Activated CD4-positive, CD25-positive, alpha-beta regulatory T cell treated with anti-CD3 and anti-CD28 coated beads, Interleukin-2, amount 50 U/mL, for 72 hours (primary cell): Measurements from ENCODE around the gene CIITA.

Source experiments
- DNase-seq: peaks from one replicate; pipeline ENCODE4 v3.0.0; 2021

CIITA gene

DNA sequence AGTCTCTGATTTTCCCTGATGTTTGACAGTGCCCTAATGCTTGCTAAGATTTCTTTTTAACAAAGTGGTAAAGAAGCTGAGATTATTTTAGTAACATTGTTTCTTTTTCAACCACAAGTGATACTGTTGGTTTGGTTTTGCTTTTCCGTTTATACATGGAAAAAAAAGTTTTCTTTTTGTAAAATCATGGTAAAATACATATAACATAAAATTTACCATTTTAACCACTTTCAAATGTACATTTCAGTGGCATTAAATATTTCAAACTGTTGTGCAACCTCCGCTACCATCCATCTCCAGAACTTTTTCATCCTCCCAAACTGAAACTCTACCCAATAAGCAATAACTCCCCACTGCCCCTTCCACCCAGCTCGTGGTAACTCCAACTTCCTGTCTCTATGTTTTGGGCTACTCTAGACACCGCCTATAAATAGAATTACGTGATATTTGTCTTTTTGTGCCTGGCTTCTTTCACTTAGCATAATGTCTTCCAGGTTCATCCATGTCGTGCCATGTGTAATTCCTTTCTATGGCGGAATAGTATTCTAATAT lies 4.6 kb downstream of the CIITA start:
- DNase-seq: no peak

DNA sequence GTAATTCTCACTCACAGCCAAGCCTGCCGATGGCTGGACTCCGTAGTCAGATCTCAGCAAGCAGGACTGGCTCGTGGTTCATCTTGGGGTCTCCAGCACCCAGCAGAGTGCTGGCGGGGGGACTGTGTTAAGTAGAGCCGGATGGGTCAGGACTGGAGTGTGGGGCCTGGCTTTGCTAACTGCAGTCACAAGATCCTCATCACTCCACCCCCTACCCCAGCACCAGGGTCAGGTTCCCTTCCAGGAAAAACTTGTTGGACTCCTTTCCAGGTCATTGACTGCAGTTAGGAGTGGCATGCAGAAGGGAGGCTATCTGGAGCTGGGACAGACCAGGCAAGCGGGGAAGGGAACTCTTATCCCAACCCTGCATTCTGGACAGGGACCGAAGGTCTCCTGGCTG lies 6.0 kb downstream of the CIITA start:
- DNase-seq: no peak

DNA sequence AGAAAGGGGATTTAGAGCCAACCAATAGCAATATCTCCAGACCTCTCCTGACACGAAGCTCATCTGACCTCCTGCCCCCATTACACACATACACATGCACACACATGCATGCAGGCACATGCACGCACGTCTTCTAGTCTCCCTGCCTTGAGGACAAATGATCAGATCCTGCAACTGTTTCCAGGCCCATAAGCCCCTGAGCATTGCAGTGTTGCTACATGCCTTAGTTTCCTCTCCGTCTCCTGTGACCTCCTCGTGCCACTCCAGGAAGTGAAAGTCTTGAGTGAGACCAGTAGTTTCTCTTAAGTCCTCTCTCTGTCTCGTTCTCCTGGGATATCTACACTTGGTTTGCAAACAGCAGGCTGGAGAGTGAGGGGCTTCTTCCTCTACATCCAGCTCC lies 8.2 kb downstream of the CIITA start:
- no peak for DNase-seq

DNA sequence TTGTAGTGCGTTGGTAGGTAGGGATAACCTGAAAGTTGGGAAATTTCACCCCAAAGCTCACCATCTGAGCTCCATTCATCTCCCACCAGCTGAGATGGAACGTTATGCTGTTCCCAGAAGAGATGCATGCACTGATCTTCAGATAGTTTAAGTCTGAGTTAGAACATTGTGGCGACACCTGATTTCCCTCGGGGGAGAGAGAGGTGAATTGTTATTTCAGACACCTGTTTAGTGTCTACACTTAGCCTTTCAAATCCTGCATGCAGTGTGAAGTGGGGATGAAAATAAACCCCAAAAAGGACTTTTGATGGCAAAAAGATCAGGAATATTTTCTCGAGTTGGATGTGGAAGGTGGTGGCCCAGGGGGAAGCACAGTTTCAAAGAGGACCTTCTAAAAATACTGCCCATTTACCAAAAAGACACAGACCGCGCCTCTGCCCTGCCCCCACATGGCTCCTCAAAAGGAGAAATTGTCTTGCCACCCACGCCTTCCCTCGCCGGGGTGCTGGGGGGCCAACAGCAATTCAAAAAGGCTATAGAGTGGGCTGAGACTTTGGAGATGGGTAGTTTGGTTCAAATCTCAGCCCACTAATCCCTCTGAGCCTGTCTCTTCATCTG lies 11.4 kb downstream of the CIITA start:
- no peak for DNase-seq

DNA sequence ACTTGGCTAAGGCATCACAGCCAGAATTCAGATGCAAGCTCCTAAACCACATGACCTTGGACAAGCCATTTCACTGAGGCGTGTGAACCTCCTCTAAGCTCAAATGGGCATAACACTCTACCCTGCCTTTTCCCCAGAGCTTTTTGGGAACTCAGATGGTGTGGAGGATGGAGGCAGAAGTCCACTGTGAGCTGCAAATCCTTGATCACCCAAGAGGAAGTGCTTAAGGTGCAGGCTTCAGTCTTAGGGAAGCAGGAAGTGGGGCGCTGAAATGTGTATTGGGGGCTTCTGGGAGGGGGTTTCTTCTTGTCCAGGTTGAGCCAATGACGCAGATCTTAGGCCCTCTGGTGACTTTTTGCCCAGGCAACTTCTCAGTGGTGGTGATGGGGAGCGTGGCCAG lies 12.9 kb downstream of the CIITA start:
- no peak for DNase-seq

DNA sequence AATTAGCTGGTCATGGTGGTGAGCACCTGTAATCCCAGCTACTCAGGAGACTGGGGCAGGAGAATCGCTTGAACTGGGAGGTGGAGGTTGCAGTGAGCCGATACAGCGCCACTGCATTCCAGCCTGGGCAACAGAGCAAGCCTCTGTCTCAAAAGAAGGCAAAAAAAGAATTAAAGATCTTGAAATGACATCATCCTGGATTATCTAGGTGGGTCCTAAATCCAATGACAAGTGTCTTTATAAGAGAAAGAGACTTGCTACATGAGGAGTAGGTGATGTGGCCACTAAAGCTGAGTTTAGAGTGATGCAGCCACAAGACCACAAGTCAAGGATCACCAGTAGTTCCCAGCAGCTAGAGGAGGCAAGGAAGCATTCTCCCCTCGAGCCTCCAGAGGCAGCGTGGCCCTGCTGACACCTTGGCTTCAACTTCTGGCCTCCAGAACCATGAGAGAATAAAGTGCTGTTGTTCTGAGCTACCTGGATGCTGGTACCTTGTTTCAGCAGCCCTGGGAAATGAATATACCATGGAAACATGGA lies 15.8 kb downstream of the CIITA start:
- DNase-seq: no peak

DNA sequence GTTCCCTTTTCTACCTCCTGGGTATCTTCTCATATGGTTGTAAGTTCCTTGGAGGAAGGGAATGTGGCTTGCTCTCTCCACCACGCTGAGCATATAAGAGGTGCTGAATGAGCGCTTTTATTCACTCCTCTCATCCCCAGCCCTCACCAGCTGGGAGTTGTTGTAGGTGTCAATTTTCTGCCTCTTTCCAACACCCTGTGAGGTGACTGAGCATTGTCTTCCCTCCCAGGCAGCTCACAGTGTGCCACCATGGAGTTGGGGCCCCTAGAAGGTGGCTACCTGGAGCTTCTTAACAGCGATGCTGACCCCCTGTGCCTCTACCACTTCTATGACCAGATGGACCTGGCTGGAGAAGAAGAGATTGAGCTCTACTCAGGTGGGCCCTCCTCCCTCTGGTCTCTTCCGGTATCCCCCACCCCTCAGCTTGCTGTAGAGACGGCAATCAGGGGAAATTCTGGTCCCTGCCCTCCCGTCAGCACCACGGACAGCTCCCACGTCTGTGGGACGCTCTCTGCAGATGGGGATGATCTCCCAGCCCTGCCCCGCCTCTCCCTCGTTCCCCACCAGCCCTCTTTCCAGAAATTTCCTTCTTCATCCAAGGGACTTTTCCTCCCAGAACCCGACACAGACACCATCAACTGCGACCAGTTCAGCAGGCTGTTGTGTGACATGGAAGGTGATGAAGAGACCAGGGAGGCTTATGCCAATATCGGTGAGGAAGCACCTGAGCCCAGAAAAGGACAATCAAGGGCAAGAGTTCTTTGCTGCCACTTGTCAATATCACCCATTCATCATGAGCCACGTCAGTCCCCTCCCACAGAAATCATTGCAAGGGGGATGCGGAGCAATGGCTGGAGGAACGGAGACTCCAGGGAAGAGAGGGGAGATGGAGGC lies 18.3 kb downstream of the CIITA start:
- no peak for DNase-seq

DNA sequence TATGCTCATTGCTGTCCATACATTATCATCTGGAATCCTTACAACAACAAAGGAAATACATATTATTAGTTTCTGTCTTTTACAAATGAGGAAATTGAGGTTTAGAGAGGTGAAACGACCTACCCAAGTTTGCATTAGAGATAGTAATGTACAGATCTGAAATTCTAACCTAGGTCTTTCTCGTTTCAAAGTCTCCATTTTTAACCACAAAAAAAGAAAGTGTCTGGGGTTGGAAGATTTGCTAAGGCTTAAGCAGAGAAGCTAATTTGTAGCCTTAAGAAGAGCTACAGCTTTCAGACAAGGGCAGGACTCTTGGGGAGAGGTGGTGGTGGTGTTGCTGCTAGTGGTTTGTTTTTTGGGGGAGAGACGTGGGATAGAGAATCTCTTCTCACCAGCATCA lies 19.2 kb downstream of the CIITA start:
- no peak for DNase-seq

DNA sequence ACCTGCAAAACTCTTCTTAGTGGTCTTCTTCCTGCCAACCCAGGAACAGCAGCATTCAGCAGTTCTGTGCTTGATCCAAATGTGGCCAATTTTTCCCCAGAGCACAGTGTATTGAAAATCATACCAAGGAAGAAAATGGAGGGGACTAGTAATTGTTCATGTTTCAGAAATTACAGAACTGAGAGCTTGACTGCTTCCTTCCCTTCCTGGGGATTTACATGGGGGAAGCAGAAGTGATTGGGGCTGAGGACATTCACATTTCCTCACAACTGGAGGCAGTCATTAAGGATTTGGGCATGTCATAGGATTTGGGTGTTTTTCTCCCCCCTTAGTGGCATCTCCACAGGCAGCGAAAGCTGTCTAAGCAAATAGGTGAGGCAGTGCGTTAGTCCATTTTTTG lies 19.7 kb downstream of the CIITA start:
- DNase-seq: no peak

DNA sequence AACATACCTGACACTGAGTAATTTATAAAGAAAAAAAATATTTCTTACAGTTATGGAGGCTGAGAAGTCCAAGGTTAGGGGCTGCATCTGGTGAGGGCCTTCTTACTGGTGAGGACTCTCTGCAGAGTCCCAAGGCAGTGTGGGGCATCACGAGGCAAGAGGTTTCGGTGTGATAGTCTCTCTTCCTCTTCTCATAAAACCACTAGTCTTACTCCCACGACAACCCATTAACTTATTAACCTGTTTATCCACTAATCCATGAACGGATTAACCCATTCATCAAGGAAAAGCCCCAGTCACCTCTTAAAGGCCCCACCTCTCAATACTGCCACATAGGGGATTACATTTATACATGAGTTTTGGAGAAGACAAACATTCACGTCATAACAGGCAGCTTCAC lies 20.1 kb downstream of the CIITA start:
- no peak for DNase-seq

DNA sequence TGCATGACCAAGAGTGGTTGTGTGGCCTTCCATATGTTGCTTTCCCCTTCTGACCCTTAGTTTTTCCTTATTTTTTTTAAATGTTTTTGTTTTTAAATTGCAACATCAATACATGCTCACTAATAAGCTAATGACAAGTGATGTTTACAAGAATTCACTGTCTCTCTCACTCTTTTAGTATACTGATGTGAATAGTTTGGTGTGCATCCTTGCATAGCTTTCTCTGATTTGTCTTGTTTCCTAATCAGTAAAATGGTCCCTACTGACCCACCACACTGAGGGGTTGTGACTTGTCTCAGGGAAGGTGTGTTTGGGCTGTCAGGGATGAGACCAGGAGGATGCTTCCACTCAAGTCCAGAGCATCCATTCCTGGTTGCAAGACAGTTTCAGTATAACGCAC lies 26.0 kb downstream of the CIITA start:
- DNase-seq: no peak

DNA sequence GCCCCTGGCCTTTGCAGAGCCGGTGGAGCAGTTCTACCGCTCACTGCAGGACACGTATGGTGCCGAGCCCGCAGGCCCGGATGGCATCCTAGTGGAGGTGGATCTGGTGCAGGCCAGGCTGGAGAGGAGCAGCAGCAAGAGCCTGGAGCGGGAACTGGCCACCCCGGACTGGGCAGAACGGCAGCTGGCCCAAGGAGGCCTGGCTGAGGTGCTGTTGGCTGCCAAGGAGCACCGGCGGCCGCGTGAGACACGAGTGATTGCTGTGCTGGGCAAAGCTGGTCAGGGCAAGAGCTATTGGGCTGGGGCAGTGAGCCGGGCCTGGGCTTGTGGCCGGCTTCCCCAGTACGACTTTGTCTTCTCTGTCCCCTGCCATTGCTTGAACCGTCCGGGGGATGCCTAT lies 29.5 kb downstream of the CIITA start:
- no peak for DNase-seq

DNA sequence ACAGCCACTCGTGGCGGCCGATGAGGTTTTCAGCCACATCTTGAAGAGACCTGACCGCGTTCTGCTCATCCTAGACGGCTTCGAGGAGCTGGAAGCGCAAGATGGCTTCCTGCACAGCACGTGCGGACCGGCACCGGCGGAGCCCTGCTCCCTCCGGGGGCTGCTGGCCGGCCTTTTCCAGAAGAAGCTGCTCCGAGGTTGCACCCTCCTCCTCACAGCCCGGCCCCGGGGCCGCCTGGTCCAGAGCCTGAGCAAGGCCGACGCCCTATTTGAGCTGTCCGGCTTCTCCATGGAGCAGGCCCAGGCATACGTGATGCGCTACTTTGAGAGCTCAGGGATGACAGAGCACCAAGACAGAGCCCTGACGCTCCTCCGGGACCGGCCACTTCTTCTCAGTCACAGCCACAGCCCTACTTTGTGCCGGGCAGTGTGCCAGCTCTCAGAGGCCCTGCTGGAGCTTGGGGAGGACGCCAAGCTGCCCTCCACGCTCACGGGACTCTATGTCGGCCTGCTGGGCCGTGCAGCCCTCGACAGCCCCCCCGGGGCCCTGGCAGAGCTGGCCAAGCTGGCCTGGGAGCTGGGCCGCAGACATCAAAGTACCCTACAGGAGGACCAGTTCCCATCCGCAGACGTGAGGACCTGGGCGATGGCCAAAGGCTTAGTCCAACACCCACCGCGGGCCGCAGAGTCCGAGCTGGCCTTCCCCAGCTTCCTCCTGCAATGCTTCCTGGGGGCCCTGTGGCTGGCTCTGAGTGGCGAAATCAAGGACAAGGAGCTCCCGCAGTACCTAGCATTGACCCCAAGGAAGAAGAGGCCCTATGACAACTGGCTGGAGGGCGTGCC lies 30.1 kb downstream of the CIITA start:
- DNase-seq: no peak

DNA sequence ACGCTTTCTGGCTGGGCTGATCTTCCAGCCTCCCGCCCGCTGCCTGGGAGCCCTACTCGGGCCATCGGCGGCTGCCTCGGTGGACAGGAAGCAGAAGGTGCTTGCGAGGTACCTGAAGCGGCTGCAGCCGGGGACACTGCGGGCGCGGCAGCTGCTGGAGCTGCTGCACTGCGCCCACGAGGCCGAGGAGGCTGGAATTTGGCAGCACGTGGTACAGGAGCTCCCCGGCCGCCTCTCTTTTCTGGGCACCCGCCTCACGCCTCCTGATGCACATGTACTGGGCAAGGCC lies 30.7 kb downstream of the CIITA start:
- no peak for DNase-seq

DNA sequence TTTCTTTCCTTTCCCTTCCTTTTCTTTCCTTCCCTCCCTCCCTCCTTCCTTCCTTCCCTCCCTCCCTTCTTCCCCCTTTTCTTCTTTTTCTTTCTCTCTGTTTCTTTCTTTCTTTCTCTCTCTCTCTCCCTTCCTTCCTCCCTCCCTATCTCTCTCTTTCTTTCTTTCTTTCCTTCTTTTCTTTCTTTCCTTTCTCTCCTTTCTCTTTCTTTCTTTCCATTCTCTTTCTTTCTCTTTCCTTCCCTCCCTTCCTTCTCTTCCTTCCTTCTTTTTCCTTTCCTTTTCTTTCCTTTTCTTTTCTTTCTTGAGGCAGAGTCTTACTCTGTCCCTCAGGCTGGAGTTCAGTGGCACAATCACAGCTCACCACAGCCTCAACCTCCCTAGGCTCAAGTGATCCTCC lies 34.3 kb downstream of the CIITA start:
- DNase-seq: no peak

DNA sequence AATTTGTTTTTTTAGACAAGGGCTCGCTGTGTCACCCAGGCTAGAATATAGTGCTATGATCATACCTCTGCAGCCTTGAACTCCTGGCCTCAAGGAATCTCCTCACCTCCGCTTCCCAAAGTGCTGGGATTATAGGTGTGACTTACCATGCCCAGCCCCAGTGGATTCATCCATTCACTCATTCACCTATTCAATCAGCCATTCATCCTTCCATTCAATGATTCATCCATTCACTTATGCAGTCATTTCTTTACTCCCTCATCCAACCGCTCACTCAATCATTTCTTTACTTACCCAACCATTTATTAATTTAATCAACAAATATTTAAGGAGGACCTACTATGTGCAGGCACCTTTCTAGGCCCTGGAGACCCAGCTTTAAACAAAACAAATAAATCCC lies 39.5 kb downstream of the CIITA start:
- DNase-seq: no peak

DNA sequence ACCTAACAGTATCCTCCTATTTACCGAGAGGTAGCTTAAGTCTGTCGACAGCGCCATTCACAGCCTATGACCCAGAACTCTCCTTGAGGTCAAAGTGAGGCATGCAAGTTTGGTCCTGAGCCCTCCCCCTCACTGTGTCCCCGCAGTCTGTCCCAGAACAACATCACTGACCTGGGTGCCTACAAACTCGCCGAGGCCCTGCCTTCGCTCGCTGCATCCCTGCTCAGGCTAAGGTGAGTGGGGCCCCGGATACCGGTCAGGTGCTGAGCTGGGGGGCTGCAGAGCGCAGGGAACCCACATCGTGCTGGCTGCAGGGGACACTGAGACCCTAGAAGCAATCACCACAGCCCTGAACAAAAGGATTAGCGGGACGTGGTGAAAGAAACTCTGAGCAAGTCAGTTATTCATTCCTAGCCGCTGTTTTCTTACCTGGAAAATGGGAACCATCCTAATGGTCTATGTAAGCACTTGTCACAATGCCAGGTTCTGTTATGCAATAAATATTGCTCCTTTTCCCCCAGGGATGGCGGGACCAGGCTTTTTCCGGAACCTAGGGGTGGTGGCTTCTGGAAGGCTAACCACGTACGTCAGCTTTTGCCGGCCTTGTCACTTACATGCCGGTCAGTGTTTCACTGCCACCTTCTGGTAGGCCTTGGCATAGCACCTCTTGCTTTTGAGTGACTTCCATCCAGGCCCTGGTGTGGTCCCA lies 41.4 kb downstream of the CIITA start:
- DNase-seq: peak; percentile 86

DNA sequence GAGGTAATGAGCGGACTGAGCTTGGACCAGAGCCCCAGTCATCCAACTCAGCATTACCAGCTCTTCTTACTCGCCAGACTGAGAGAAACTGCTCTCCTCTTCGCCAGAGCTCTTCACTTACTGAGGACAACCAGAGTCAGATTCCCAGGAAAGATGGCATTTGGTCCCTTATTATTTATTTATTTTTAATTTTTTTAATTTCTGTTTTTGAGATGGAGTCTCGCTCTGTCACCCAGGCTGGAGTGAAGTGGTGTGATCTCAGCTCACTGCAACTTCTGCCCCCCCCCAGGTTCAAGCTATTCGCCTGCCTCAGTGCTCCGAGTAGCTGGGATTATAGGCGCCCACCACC lies 42.0 kb downstream of the CIITA start:
- DNase-seq: no peak

DNA sequence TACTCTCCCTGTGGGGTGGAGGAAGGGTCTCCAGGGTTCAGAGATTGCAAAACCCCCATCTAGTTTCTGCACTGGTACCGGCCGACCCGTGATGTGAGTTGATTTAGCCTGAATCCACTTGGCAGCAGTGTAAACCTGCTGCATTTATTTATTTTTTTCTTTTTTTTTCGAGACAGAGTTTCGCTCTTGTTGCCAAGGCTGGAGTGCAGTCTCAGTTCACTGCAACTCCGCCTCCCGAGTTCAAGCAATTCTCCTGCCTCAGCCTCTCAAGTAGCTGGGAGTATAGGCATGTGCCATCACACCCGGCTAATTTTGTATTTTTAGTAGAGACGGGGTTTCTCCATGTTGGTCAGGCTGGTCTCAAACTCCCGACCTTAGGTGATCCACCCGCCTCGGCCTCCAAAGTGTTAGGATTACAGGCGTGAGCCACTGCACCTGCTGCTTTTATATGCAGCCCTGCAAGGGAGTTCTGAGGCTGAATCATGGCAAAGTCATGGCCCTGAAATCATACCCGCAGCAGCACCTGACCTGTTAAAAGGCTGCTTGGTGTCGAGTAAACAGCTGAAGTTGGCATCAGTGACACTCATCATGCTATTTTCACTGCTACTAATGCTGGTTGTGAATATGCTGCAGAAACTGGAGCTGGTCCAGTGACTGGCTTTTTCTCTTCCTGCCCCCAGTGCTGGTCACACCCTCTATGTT lies 43.9 kb downstream of the CIITA start:
- no peak for DNase-seq

DNA sequence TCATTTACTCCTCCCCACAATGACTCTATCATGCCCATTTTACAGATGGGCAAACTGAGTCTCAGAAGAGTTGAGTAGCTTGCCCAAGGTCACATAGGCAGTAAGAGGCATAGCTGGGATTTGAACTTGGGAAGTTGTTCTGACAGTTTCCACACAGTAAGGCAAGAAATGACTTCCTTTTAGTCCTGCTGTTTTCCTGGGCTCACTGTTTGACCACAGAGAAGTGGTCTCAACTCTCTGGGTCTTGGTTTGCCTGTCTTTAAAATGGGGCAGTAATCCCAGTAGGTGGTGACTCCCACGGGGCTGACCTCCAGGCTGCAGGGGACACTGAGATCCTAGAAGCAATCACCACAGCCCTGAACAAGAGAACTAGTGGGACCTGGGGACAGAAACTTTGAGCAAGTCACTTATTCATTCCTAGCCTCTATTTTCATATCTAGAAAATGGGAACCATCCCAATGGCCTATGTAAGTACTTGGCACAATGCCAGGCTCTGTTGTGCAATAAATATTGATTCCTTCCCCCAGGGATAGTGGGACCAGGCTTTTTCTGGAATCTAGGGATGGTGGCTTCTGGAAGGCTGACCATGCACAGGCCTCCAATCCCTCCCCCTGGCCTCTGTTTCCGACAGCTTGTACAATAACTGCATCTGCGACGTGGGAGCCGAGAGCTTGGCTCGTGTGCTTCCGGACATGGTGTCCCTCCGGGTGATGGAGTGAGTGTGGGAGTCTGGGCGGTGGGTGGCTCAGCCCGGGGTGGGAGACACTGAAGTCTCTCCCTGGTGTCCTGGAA lies 44.7 kb downstream of the CIITA start:
- DNase-seq: no peak
